Endothelial cell of umbilical vein (primary cell): Measurements from ENCODE around the gene RGS18.

ENCODE experiments used
- CTCF ChIP-seq, 2 donors: IDR thresholded peaks; 1 replicate in 1 of 2; 2 replicates in 1 of 2; pipeline ENCODE4 v1.5.1; 2011; ENCODE audit warnings: low read length in 2 of 2, mild to moderate bottlenecking in 2 of 2, moderate library complexity in 2 of 2, control low read depth in 1 of 2, inconsistent platforms in 1 of 2, low read depth in 1 of 2; ENCODE audit not compliant: insufficient read depth in 1 of 2; ENCODE audit errors: extremely low read depth in 1 of 2
- TF ChIP-seq, protein P1 (sequence below): IDR thresholded peaks from 2 replicates; pipeline ENCODE4 v1.6.1; 2011; ENCODE audit not compliant: insufficient read depth, insufficient read length

DNA sequence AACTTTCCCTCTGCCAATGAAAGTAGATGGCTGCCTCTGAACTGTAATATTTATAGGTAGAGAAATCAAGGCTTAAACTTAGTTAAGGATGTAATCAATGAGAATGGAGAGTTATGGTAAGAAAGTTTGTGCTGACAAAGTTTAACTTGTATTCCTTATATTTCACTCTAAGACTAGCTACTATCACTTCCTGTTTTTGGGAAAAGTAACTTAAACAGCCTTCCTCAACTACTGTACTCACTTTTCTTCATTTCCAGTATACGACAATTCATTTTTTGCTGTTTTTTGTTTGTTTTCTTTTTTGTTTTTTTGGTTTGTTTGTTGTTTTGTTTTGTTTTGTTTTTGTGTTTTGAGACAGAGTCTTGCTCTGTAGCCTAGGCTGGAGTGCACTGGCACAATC is 3.7 kb downstream of the RGS18 start:
- TF ChIP-seq, protein P1, sequence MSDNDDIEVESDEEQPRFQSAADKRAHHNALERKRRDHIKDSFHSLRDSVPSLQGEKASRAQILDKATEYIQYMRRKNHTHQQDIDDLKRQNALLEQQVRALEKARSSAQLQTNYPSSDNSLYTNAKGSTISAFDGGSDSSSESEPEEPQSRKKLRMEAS, result no peak
- no peak for TF ChIP-seq CTCF (IDR thresholded peaks at IDR 0.05; ENCODE audit: extremely low read depth in 1 of 2, insufficient read depth in 1 of 2, low read depth in 1 of 2, low read length in 2 of 2)
